BLaER1 (cell line): ENCODE data around the gene PCGF3.

Experiments
- H3K27ac ChIP-seq: shearing (Covaris generic); formaldehyde crosslinking; 2 replicates; pipeline ENCODE4 v1.8.1; 2022
- H3K27me3 ChIP-seq: shearing (Covaris generic); formaldehyde crosslinking; 2 replicates; pipeline ENCODE4 v1.8.1; 2022
- H3K36me3 ChIP-seq: shearing (Covaris generic); formaldehyde crosslinking; 2 replicates; pipeline ENCODE4 v1.8.1; 2022
- H3K4me1 ChIP-seq: shearing (Covaris generic); formaldehyde crosslinking; 2 replicates; pipeline ENCODE4 v1.8.1; 2022
- H3K4me2 ChIP-seq: shearing (Covaris generic); formaldehyde crosslinking; 2 replicates; pipeline ENCODE4 v1.8.1; 2022
- H3K4me3 ChIP-seq: shearing (Covaris generic); formaldehyde crosslinking; 2 replicates; pipeline ENCODE4 v1.8.1; 2022
- H3K9ac ChIP-seq: shearing (Covaris generic); formaldehyde crosslinking; 2 replicates; pipeline ENCODE4 v1.8.1; 2022
- H3K9me3 ChIP-seq: shearing (Covaris generic); formaldehyde crosslinking; 2 replicates; pipeline ENCODE4 v1.8.1; 2022
- H4K20me1 ChIP-seq: shearing (Covaris generic); formaldehyde crosslinking; 2 replicates; pipeline ENCODE4 v1.8.1; 2022
- Cebpa-rat ChIP-seq: shearing (Covaris generic); IDR thresholded peaks from 2 replicates; pipeline ENCODE4 v1.8.1; 2022

Gene PCGF3

GRCh38 chr4:738781-739280, 33.2 kb downstream of the PCGF3 start:
- Histone ChIP-seq H3K4me3 (no peak overlapping the region), H3K36me3 (peaks cover 98% of the 10 kb centered on the region), H3K9me3 (no peaks in the 10 kb centered on the region), H3K4me2 (peak overlapping the region; percentile 43), H3K27me3 (no peaks in the 10 kb centered on the region), H3K9ac (no peak overlapping the region), H4K20me1 (peaks cover 95% of the 10 kb centered on the region), H3K4me1 (peaks cover 23% of the 10 kb centered on the region), H3K27ac (no peak overlapping the region)
- TF ChIP-seq Cebpa-rat: no peak

- Histone ChIP-seq H3K27me3 (no peaks in the 10 kb centered on the region), H3K4me1 (peaks cover 23% of the 10 kb centered on the region), H3K9me3 (no peaks in the 10 kb centered on the region), H3K4me2 (no peak overlapping the region), H3K4me3 (no peak overlapping the region), H3K27ac (no peak overlapping the region), H3K36me3 (peaks cover 98% of the 10 kb centered on the region), H4K20me1 (peaks cover 97% of the 10 kb centered on the region), H3K9ac (no peak overlapping the region)
- no peak for TF ChIP-seq Cebpa-rat
Observed at GRCh38 chr4:739569-739968, 33.9 kb downstream of the PCGF3 start.

- Histone ChIP-seq H3K4me2 (no peak overlapping the region), H3K36me3 (peaks cover 94% of the 10 kb centered on the region), H3K9ac (no peak overlapping the region), H3K9me3 (no peaks in the 10 kb centered on the region), H3K27me3 (no peaks in the 10 kb centered on the region), H3K4me3 (no peak overlapping the region), H3K4me1 (peaks cover 23% of the 10 kb centered on the region), H3K27ac (no peak overlapping the region), H4K20me1 (peaks cover 93% of the 10 kb centered on the region)
- no peak for TF ChIP-seq Cebpa-rat
Observed at GRCh38 chr4:740011-740410, 34.4 kb downstream of the PCGF3 start.

GRCh38 chr4:740656-741282, 35.1 kb downstream of the PCGF3 start:
- peaks cover 87% of the 10 kb centered on the region for H3K36me3 ChIP-seq

GRCh38 chr4:742096-742741, 36.6 kb downstream of the PCGF3 start:
- Histone ChIP-seq H3K36me3 (peaks cover 72% of the 10 kb centered on the region), H3K4me1 (peaks cover 20% of the 10 kb centered on the region), H3K4me2 (no peak overlapping the region), H3K27ac (no peak overlapping the region), H4K20me1 (peaks cover 73% of the 10 kb centered on the region), H3K4me3 (no peak overlapping the region), H3K9me3 (no peaks in the 10 kb centered on the region), H3K9ac (no peak overlapping the region), H3K27me3 (no peaks in the 10 kb centered on the region)
- no peak for TF ChIP-seq Cebpa-rat

More at GRCh38 chr4:740656-741282, 35.1 kb downstream of the PCGF3 start:
- H3K27ac ChIP-seq: no peak overlapping the region
- no peak overlapping the region for H3K9ac ChIP-seq
- H3K4me2 ChIP-seq: no peak overlapping the region
- no peak for TF ChIP-seq Cebpa-rat
- H3K9me3 ChIP-seq: no peaks in the 10 kb centered on the region
- H3K4me1 ChIP-seq: peaks cover 23% of the 10 kb centered on the region
- H3K4me3 ChIP-seq: no peak overlapping the region
- H3K27me3 ChIP-seq: no peaks in the 10 kb centered on the region
- peaks cover 85% of the 10 kb centered on the region for H4K20me1 ChIP-seq

GRCh38 chr4:742742-743311, 37.2 kb downstream of the PCGF3 start:
- Histone ChIP-seq H3K4me1 (peaks cover 13% of the 10 kb centered on the region), H3K9ac (no peak overlapping the region), H3K4me2 (no peak overlapping the region), H3K9me3 (no peaks in the 10 kb centered on the region), H3K36me3 (peaks cover 70% of the 10 kb centered on the region), H3K4me3 (no peak overlapping the region), H4K20me1 (peaks cover 72% of the 10 kb centered on the region), H3K27me3 (no peaks in the 10 kb centered on the region), H3K27ac (no peak overlapping the region)
- TF ChIP-seq Cebpa-rat: no peak

GRCh38 chr4:743463-744211, 38.0 kb downstream of the PCGF3 start:
- Histone ChIP-seq H3K4me2 (no peak overlapping the region), H4K20me1 (peaks cover 72% of the 10 kb centered on the region), H3K4me1 (peaks cover 5% of the 10 kb centered on the region), H3K36me3 (peaks cover 70% of the 10 kb centered on the region), H3K27me3 (no peaks in the 10 kb centered on the region), H3K27ac (0 out of 2 replicates have a peak overlapping the region, but pooled peaks have one; percentile 18), H3K9ac (no peak overlapping the region), H3K4me3 (no peak overlapping the region), H3K9me3 (no peaks in the 10 kb centered on the region)
- TF ChIP-seq Cebpa-rat: no peak

- Histone ChIP-seq H3K9ac (no peak overlapping the region), H3K9me3 (no peaks in the 10 kb centered on the region), H3K4me2 (no peak overlapping the region), H4K20me1 (peaks cover 72% of the 10 kb centered on the region), H3K4me3 (no peak overlapping the region), H3K4me1 (no peaks in the 10 kb centered on the region; the same call in 1 of the 2 replicates), H3K27me3 (no peaks in the 10 kb centered on the region), H3K36me3 (peaks cover 68% of the 10 kb centered on the region), H3K27ac (no peak overlapping the region)
- TF ChIP-seq Cebpa-rat: no peak
Observed at GRCh38 chr4:744212-744841, 38.7 kb downstream of the PCGF3 start.

GRCh38 chr4:747546-748170, 42.0 kb downstream of the PCGF3 start:
- H3K27me3 ChIP-seq: no peaks in the 10 kb centered on the region
- no peak overlapping the region for H3K27ac ChIP-seq
- H3K4me3 ChIP-seq: no peak overlapping the region
- H3K36me3 ChIP-seq: peaks cover 61% of the 10 kb centered on the region
- no peak for TF ChIP-seq Cebpa-rat
- no peak overlapping the region for H3K4me2 ChIP-seq
- peaks cover 33% of the 10 kb centered on the region for H3K4me1 ChIP-seq
- H3K9ac ChIP-seq: no peak overlapping the region
- peaks cover 72% of the 10 kb centered on the region for H4K20me1 ChIP-seq
- H3K9me3 ChIP-seq: no peaks in the 10 kb centered on the region
